ENCODE measurements around the gene RTL10. TPM values are rescaled to one million over a fixed set of nuclear protein-coding genes. Genes with fewer than 3 reads are reported as not detected.

RTL10 gene
- total RNA-seq, 1 experiment from 2014 or later, result 13.3 TPM

DNA sequence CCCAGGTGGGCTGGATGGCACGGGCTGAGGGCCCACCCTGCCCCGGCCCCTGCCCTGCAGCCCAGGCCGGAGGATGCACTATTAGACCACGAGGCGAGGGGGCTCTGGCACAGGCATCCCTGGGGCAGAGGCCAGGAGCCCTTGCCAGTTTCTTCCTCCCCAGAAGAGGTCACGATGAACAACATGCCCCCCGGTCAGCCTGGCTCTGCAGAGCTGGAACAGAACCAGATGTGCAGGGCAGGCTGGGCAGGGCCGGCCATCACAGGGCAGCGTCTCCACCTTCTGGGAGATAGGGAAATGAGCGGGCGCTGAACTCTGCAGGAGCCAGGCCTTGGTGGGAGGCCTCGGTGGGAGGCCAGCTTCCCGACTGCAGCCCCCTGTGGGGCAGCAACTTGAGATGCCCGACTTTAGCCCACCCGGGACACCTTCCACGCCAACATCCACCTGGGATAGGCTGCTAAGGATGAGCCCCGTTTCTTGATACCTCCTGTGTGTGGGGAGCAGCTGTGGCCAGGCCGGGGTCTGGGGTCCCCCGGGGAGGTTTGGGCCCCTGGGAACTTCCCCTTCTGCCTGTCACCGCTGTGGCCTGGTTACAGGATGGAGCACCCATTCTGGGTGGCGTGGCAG, 21.8 kb upstream of the RTL10 start:
- DNase-seq (ENCODE audit: low read depth), result no peak

DNA sequence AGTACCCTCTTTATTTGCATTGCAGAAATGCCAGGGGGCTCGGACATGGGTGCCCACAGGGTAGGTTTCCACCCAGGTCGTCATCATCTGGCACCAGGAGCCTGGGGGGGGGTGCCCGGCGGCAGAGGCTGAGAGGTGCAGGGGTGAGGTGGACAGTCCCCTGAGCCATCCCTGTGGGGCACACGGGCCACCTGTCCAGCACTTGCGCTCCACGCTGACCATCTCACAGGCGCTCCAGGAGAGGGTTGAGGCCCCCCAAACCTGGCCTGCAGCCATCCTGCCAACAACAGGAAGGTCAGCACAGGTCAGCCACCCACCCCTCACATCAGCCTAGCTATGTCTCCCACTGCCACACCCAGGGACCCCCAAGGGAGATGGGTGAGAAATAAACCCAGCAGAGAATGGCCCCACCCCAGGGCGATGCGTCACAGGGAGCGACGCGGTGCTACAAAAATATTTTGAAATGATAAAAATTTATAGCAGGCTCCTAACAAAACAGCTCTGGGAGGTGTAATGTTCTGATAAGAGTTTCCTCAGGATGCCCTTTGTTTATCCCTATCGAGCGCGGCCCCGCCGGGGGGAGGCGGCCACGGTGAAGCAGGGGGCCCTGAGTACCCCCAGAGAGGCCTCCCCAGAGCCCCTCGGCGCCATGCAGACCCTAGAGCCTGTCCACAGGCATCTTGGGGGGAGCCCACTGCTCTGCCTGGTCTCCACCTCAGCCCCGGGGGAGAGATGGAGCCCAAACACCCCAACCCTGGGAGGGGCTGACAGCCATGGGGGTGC, 21.0 kb upstream of the RTL10 start:
- no peak for DNase-seq (ENCODE audit: low read depth)

DNA sequence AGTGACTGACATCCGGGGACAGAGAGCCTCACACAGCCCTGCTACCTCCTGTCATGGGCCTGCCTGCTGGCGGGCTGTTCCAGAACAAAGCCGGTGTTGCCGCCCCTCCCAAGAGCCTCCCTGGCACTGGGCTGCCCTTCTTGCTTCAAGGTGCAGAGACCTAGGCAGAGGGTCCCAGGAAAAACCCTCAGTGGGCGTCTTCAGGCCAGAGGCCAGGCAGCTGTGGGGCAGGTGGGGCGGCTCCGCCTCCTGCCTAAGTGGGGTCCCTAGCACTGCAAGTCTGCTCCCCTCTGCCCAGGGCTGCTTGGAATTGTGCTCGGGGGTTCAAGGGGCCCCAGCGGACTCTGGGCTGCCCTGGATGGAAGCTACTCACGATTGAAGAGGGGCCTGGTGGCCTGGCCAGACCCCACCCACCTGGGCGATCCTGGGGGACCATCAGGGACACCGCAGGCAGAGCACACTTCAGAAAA, 20.4 kb upstream of the RTL10 start:
- DNase-seq (ENCODE audit: low read depth), result no peak

DNA sequence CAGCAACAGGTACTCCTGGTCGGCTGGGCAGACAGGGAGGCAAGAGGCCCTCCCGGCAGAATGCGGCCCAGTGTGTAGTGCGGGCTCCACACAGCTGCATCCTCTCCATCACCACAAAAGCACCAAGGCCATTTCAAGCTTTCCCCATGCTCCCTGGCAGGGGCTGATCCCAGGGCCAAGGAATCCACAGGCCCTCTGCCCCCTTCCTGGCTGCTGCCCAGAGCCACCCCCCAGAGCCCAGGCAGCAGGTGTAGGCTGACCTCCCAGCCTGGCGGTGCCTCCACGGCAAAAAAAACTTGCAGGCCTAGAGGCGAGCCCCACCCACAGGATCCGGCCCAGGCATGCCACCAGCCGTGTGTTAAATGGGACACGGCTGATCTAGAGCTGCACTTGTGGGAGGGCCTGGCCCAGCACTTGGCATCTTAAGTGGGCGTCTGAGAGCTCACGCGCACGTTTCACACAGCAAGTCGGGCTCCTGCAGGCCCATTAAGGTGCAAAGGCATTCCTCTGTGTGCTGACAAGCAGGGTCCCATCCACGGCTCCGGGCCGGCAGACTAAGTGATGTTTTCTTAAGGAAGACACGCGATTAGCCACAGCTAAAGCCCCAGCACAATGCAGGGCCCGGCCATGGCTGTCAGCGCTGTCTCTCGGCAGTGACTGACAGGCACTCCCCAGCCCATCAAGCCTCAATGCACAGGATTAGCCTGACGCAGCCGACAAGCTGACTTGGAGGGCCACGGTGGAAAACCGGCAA, 19.8 kb upstream of the RTL10 start:
- peak; percentile 68 for DNase-seq (ENCODE audit: low read depth)

DNA sequence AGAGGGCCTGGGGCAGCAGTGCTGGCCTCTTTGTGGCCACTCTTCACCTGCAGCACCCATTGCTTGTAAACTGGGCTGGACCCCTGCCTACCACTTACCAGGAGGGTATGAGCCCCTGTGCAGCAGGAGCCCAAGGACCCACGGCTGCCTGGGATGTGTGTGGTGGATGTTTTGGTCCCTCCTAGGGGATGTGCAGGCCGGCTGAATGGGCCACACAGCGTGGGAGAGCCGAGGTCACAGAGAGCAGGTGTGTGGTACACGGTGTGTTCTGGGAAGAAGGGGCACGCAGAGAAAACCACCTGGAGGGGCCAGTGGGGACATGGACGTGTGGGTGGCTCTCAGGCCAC, 19.3 kb upstream of the RTL10 start:
- no peak for DNase-seq (ENCODE audit: low read depth)

DNA sequence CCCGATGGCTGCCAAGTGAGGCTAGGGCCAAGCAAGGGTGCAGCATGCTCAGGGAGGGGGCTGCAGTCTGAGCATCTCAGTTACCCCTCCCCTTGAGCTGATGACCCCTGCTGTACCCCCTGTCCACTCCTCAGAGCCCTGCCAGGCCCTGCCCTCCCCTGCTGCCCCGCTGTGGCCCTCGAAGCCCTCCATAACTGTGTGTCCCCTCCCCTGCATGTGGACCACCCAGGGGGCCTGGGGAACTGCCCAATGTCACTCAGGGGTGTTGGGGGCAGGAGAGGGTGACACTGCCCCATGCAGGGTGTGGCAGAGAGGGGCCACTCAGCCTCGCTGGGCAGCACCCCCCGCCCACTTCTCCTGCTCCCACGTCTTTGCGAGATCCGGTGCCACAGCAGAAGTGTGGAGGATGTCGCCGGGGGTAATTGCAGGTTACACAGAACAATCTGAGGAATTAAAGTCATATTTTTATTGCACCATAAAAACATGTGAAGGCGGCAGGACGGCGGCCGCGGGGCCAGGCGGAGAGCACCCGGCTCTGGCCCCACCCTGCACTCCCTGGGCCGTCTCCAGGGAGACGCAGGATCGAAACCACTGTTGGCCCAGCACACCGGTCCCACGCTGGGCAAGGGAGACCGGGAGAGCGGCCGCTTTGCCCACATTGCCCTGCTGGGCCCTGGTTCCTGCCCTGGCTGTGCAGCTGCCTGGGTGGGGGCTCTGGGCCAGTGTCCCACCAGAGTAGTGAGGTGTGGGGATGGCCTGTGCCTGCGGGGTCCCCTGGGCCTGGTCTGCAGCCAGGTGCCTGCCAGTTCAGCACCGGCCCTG, 18.7 kb upstream of the RTL10 start:
- no peak for DNase-seq (ENCODE audit: low read depth)

DNA sequence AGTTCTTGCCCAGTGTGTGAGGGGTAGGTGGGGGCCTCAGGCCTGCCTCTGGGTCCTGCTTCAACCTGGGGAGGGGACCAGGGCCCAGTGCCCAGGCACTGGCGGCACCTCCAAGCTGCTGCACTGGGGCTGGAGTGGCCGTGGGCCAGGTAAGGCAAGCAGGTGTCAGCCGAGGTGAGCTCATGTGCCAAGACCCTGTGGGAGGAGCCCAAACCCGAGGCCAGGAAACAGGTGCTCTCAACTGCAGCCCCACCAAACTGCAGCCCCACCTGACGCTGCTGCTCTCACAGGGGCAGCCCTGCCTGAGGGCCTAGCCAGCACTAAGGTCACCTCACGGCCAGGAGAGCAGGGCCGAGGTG, 18.1 kb upstream of the RTL10 start:
- DNase-seq (ENCODE audit: low read depth), result no peak

DNA sequence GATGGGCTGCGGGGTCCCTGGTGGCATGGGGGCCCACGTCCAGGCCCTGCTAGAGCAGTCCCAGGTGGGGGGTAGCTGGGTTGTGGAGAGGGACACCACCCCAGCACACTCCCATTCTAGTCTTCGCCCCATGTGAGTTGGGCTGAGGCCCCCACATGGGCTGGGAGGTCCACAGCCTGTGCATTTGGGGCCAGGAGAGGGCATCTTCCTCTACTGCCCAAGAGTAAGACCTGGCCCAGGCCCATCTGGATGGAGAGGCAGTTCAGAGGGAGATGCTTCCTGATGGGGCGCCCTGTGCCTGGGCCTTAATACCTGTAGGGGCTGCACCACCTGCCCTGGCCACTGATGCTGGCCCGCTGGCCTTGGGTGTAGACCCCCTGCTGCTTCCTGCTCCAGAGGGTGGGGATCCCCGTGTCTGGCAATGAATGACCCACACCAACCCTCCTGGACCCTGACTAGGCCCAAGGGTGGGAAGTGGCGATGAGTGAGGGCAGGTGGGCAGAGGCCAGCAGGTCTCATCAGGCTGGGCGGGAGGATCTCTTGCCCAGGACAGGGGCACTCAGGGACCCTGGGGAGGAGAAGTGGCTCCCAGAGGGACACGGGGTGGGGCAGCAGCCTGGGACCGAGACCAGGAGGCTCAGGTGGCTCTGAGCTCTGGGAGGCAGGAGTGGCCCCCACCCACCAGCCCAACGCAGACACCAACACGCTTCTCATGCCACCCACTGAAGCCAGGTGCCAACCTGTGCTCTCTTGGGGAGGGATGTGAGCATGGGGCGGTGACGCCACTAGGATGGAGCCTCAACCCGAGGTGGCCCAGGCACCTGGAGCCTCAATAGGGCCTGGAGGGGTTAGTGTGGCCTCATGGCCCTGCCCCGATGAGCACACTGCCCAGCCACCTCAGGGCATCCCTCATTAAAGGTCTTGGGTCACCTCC, 17.4 kb upstream of the RTL10 start:
- no peak for DNase-seq (ENCODE audit: low read depth)

DNA sequence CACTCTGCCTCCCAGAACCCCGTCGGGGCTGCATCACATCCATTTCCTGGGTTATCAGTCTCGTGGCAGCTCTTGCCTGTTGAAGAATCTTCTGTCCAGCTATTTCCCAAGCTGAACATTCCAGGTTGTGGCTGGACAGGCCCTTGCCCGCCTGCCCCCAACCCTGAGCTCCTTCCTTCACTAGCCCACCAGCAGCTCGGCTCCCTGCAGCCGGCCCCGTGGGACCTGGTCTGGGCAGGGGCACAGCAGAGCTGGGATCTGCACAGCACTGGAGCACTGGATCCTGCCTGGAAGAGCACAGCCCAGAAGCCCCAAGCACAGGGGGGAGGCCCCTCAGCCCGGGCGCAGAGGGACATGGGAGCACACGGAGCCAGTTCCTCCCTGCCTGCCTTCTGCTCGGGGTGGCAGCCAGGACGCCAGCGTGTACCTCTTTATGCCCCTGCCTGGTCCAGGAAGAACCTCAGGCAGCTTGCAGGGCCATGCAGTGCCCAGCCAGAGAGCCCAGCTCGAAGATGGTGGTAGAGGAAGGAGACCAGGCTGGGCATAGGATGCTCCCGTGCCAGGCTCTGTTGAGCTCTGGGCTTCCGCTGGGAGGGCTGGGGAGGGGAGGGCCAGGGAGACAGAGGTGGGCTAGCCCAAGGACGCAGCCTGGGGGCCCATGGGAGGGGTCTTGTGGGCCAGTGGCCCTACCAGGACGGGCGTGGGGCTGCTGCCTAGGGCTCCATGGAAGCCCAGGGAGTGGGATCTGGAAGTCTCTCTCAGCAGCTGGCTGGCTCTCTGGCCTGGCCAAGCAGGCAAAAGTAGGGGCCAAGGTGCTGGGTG, 16.6 kb upstream of the RTL10 start:
- no peak for DNase-seq (ENCODE audit: low read depth)

DNA sequence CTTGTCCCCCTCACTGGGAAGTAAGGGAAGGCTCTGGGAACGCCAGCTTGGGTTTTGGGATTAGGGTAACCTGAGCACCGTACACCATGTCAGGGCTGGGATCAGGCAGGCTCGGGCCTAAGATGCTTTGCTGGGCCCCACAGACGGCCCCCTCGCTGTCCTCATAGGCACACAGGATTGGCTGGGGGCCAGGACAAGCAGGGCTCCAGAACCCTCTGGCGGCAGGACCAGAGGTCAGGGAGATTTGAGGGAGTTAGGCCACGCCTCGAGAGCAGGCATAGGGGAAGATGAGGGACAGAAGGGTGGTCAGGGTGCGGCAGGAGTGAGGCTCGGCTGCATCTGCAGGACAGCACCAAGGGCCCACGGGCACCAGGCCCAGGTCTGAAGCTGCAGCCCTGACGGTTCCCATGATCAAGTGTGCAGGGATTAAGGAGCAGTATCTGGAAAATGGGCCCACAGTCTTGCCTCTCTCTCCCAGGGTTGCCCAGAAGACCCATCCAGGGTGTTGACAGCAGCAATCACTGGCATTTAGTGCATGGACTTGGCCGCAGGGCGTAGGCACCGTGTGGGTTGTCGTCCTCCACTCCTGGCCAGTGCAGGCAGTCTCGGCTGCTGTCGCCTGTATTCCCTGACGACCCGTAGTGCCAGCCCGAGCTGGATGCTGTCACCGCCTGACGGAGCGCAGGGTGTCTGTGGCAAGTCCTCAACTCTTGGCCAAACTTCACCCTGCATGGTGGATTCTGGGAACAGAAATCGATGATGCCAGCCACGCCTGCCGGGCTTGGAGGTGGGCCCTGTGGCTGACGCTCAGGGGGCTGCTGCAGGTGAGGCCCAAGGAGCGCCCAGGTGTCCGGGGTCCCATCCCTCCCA, 15.7 kb upstream of the RTL10 start:
- DNase-seq (ENCODE audit: low read depth), result no peak

DNA sequence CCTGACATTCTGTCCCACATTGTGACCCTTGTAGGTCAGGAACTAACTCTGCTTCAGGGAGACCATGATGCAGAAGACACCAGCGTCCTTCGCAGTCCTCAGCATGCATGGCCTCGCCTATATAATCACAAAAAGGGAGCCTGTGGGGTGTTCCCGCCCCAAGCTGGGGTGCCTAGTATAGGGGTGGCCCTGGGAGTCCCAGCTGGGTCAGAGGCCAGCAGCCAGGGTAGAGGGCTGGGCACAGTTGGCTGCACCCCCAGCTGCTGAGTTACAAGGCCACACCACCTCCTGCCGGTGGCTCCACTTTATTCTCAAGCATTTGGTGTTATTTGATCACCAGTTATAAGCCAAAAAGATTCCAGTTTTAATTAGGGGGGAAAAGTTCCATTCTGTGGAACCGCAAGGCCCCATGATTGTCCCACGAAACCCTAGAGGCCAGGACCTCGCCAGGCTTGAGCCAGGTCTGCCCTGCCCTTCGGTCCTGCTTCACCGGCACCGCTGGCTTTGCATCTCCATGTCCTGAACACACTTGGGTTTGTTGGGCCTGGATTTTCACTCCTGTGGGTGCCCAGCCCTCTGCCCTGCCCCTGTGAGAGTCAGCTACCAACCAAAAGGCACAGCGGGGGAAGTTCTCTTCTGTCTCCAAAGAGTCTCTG, 15.0 kb upstream of the RTL10 start:
- no peak for DNase-seq (ENCODE audit: low read depth)

DNA sequence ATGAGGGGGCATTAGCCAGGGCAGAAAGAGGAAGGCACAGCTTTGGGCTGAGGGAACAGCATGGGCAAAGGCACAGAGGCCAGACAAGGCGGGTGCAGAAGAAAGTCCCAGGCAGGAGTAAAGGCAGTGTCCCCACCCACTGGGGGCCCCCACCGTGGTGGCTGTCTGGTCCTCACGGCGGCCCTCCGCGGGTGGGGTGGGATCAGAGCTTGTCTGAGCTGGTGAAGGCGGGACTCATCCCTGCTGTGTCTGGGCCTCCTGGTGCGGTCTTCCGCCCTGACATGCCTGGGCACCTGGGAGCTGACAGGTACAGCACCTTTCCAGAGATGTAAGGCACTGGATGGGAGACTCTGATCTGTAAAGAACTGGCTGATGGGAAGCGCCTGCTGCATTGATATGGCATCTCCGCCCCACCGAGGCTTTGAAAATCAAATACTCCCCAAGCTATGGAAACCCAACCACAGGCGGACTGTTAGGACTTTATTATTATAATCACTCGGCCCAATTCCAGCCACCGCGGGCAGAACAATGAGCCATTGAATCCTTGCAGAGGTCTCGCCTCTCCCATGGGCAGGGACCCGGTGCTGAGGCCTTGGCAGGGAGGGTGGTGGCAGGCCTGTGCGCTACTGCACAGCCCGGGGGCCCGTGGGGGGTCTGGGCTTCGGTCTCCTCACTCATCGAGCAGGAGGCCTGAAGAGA, 14.2 kb upstream of the RTL10 start:
- DNase-seq (ENCODE audit: low read depth), result no peak

DNA sequence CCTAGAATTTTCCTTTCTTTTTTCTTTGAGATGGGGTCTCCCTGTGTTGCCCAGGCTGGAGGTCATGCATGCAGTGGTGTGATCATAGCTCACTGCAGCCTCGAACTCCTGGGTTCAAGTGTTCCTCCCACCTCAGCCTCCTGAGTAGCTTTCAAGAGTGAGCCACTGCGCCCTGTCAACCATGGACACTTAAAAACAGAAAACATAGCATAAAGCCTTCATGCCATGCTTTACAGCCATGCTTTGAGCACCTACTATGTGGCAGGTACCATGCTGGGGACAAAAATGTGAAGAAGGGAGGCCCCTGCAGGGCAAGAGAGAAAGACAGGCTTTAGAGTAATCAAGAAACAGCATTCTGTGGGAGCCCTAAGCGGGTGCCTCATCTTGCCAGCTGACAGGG, 13.7 kb upstream of the RTL10 start:
- no peak for DNase-seq (ENCODE audit: low read depth)

DNA sequence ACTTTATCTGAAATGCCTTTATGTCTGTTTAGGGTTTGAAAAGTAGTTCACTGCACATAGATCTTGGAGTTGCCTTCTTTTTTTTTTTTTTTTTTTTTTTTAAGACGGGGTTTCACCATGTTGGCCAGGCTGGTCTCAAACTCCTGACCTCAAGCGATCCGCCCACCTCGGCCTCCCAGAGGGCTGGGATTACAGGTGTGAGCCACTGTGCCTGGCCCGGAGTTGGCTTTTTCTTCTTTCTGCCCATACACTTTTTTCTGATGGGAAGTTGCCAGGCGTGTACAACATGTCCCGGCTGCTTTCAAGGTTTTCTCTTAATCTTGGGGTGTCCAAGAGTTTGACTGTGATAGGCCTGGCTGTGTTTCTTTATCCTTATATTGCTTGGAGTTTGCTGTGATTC, 12.9 kb upstream of the RTL10 start:
- no peak for DNase-seq (ENCODE audit: low read depth)

DNA sequence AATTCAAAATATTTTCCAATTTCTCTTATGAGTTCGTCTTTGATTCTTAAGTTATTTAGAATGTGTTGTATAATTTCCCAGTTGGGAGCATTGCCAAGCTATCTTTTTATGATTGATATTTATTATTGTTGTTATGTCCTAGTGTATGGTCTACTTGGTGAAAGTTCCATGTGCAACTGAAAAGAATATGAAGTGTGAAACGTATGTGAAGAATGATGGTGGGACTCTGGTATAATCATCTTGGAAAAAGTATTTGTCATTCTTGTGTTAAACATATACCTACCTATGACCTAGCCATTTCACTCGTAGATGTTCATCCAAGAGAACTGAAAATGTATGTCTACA, 12.0 kb upstream of the RTL10 start:
- DNase-seq (ENCODE audit: low read depth), result no peak

DNA sequence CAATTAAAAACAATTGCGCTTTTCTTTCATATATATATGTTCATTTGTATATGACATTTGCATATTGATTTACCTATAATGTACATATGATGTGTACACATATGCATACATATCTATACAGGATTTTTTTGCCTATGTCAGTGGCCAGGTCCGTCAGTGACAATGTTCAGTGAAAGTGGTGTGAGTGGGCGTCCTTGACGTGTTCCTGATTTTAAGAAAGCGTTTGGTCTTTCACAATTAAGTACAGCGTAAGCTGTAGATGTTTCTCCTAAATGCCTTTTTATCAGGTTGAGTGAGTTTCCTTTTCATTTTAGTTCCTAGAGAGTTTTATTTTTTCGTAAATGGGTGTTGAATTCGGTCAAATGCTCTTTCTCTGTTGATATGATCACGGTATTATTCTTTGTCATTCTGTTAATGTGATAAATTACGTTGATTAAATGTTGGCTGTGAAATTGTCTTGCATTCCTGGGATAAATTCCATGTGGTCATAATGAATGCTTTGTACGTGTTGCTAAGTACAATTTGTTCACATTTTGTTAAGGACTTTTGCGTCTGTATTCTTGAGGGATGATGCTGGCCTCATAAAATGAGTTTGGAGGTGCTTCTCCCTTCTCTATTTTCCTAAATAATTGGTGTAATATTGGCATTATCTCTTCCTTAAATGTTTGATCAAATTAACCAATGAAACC, 10.6 kb upstream of the RTL10 start:
- DNase-seq (ENCODE audit: low read depth), result no peak

DNA sequence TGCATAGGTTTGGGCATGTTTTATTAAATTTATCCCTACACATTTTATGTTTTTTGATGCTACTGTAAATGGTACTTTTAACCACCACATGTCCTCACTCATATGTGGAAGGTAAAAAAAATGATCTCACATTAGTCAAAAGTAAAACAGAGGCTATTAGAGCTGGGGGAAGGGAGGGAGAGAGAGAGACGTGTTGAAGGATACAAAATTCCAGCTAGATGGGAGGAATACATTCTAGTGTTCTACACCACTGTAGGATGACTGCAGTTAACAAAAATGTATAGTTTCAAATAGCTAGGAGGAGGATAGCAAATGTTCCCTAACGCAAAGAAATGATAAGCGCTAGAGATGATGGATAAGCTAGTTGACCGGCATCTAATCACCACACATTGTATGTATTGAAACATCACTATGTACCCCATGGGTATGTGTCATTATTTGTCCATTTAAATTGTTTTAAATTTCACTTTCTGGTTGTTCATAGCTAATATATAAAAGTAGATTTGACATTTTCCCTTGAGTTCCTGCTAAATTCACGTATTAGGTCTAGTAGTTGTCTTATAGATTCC, 9.9 kb upstream of the RTL10 start:
- DNase-seq (ENCODE audit: low read depth), result no peak
